GM10266 (cell line): ENCODE data around the gene CADM2.

Experiments
- DNase-seq: peaks from one replicate; pipeline ENCODE4 v3.0.0; 2012; ENCODE audit errors: extremely low spot score
- CTCF ChIP-seq: IDR thresholded peaks from 2 replicates; pipeline ENCODE4 v1.5.1; 2012; ENCODE audit warnings: mild to moderate bottlenecking, low read depth; ENCODE audit not compliant: control insufficient read depth, insufficient read depth; ENCODE audit errors: missing control alignments

CADM2 gene

DNA sequence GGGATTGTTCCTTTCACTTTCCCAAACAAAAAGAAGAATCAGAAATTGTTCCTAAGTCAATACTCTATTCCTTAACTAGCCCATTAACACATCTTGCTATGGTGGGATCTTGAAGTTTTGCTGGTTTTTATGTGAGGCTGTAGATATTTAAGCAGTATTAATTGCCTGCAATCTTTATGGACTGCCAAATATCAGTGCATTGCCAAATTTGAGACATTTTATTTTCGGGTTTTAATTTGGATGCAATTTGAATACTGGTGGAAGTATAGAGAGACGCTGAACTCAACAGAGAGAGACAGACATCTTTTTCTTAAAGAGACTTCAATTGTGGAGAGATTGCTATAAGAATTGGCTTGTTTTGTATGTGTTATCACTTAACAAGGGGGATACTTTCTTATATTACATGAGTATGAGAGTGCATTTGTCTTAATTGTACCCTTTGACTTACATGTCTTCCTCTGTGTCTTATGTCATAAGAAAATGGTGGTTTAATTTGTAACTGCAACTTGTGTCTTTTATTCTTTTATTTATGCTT lies 10.0 kb downstream of the CADM2 start:
- TF ChIP-seq CTCF, result no peak
- DNase-seq, result no peak

- TF ChIP-seq CTCF, result no peak
- DNase-seq, result no peak
Observed at GRCh38 chr3:84974347-84974746, 15.6 kb downstream of the CADM2 start.

GRCh38 chr3:84977021-84977420 lies 18.2 kb downstream of the CADM2 start:
- TF ChIP-seq CTCF, result no peak
- DNase-seq, result no peak

DNA sequence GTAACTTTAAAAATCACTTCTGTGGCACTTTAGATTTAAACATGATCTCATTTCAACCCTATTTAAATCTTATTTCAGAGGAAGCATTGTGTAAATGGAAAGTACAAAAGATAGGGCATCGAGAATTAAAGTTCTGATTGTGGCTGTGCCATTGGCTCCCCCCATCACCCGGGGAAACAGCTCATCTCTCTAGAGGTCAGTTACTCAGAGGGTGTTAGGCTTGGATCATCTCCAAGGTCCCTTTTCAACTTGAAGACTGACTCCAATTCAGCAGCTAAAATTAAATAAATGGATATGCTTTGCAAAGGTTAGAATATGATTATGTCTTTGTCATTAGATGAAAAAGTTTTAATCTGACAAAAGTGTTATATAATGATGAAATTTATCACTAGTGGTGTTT lies 20.1 kb downstream of the CADM2 start:
- no peak for TF ChIP-seq CTCF
- no peak for DNase-seq

- no peak for TF ChIP-seq CTCF
- DNase-seq, result no peak
Observed at GRCh38 chr3:84980011-84980410, 21.2 kb downstream of the CADM2 start.

DNA sequence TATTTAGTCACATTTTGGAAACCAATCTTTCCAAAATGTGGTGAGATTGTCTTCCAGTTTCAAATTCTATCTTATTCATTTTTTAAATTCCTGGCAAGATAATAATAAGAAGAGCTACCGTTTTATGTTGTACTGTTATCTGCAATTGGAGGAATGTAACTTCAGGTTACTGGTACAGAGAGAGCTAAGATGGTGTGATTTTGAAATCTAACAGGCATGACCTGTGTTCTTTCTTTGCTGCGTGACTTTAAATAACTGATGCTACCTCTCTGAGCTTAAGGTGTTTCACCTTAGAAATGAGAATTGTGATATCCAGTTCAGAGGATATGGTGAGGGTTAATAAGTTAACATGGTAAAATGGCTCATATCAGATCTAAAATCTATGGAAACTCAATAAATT lies 21.7 kb downstream of the CADM2 start:
- no peak for DNase-seq
- TF ChIP-seq CTCF, result no peak

DNA sequence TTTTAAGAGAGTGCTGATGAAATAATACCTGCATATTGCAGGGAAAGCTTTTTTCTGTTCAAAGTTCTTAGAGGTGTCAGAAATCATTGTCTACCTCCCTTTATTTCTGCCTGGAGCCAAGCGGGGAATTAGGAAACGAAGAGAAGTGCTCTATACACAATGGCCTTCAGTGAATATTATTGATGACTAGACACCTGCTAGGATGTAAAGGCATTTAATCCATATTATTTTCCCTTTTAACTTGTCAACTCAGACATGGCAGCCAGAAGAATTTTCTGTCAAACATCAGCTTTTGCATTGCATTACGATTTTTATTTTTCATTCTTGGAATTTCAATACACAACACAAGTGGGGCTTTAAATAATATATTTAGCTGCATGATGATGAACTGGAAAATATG lies 24.7 kb downstream of the CADM2 start:
- no peak for DNase-seq
- TF ChIP-seq CTCF, result no peak
